Progenitor cell of endocrine pancreas (in vitro differentiated cells): Measurements from ENCODE around the gene ZNF396. TPM values are rescaled to one million over a fixed set of nuclear protein-coding genes. Genes with fewer than 3 reads are reported as not detected.

ENCODE experiments used
- DNase-seq: peaks from one replicate; pipeline ENCODE4 v3.0.0; 2021; ENCODE audit warnings: low spot score; ENCODE audit not compliant: unreplicated experiment
- H3K27ac Mint-ChIP-seq: 2 replicates; pipeline ENCODE4 v1.8.0; 2021; ENCODE audit warnings: mild to moderate bottlenecking, moderate library complexity, mixed read lengths
- H3K27me3 Mint-ChIP-seq: 2 replicates; pipeline ENCODE4 v1.8.0; 2021; ENCODE audit warnings: mixed read lengths
- H3K36me3 Mint-ChIP-seq: 2 replicates; pipeline ENCODE4 v1.8.0; 2022; ENCODE audit warnings: mixed read lengths; ENCODE audit not compliant: insufficient read depth
- H3K4me1 Mint-ChIP-seq: 2 replicates; pipeline ENCODE4 v1.8.0; 2021; ENCODE audit warnings: low read depth, mixed read lengths
- H3K4me3 Mint-ChIP-seq: 2 replicates; pipeline ENCODE4 v1.8.0; 2021; ENCODE audit warnings: low read depth, mild to moderate bottlenecking, moderate library complexity, mixed read lengths
- H3K9me3 Mint-ChIP-seq: 2 replicates; pipeline ENCODE4 v1.8.0; 2021; ENCODE audit warnings: low read depth, mixed read lengths
- CTCF ChIP-seq: fragments of 200-600 bp; sonication (generic); IDR thresholded peaks from one replicate; pipeline ENCODE4 v1.5.0; 2021; ENCODE audit warnings: antibody characterized with exemption, mild to moderate bottlenecking; ENCODE audit not compliant: unreplicated experiment
- long read RNA-seq: library from polyadenylated mRNA; unstranded; transcript quantifications from one replicate; pipeline ENCODE4 v2.0.0, GENCODE V29; 2020
- total RNA-seq: library from RNA; stranded (reverse); gene quantifications from 2 replicates; pipeline ENCODE4 v1.2.1, GENCODE V29; 2021

ZNF396 gene
- 4.5 and 5.9 TPM in 2 replicates for total RNA-seq
- long read RNA-seq, transcript ZNF396-206 (4 exons, 2,752 nt) = major isoform, 22 of 28 reads
- long read RNA-seq, partial matches to known transcripts = 0 of 28 reads
- long read RNA-seq, other reads (novel, unspliced or antisense) = 5 of 28 reads

GRCh38 chr18:35376742-35377695, at the start of gene ZNF396:
Gene ZNF396 (minus strand): TSS chr18:35377337. CDS start chr18:35374292, 3,045 bp downstream.
- H3K27me3 Mint-ChIP-seq = peaks cover 16% of the 10 kb centered on the region

GRCh38 chr18:35426786-35427185, 49.6 kb upstream of the ZNF396 start:
- TF ChIP-seq CTCF = no peak
- Mint-ChIP-seq H3K4me3 (no peak overlapping the region), H3K9me3 (no peaks in the 10 kb centered on the region), H3K27me3 (no peaks in the 10 kb centered on the region), H3K4me1 (no peaks in the 10 kb centered on the region), H3K36me3 (no peaks in the 10 kb centered on the region), H3K27ac (no peak overlapping the region)
- DNase-seq = no peak

More at GRCh38 chr18:35376742-35377695, at the start of gene ZNF396:
- peak within 1 kb of the TSS; percentile 92 for H3K27ac Mint-ChIP-seq
- peaks cover 9% of the 10 kb centered on the region for H3K4me1 Mint-ChIP-seq
- peaks cover 5% of the 10 kb centered on the region for H3K9me3 Mint-ChIP-seq
- peaks cover 1% of the 10 kb centered on the region for H3K36me3 Mint-ChIP-seq
- TF ChIP-seq CTCF = peak; percentile 6
- H3K4me3 Mint-ChIP-seq = peak within 1 kb of the TSS; percentile 82
- DNase-seq = peak; percentile 64

- H3K9me3 Mint-ChIP-seq = no peaks in the 10 kb centered on the region
- no peak for TF ChIP-seq CTCF
- no peaks in the 10 kb centered on the region for H3K4me1 Mint-ChIP-seq
- no peak overlapping the region for H3K27ac Mint-ChIP-seq
- no peaks in the 10 kb centered on the region for H3K27me3 Mint-ChIP-seq
- H3K4me3 Mint-ChIP-seq = no peak overlapping the region
- no peak for DNase-seq
- H3K36me3 Mint-ChIP-seq = no peaks in the 10 kb centered on the region
Observed at GRCh38 chr18:35424356-35424755, 47.2 kb upstream of the ZNF396 start.

- Mint-ChIP-seq H3K27ac (no peak overlapping the region), H3K27me3 (no peaks in the 10 kb centered on the region), H3K9me3 (peaks cover 15% of the 10 kb centered on the region), H3K36me3 (no peaks in the 10 kb centered on the region), H3K4me1 (no peaks in the 10 kb centered on the region), H3K4me3 (no peak overlapping the region)
- TF ChIP-seq CTCF = no peak
- no peak for DNase-seq
Observed at GRCh38 chr18:35422237-35422636, 45.1 kb upstream of the ZNF396 start.

- Mint-ChIP-seq H3K27me3 (no peaks in the 10 kb centered on the region), H3K4me1 (no peaks in the 10 kb centered on the region), H3K36me3 (no peaks in the 10 kb centered on the region), H3K4me3 (no peak overlapping the region), H3K9me3 (peaks cover 18% of the 10 kb centered on the region), H3K27ac (no peak overlapping the region)
- DNase-seq = no peak
- TF ChIP-seq CTCF = no peak
Observed at GRCh38 chr18:35418610-35419009, 41.5 kb upstream of the ZNF396 start.
